Measurements from ENCODE around the gene METTL23.

METTL23 gene

DNA sequence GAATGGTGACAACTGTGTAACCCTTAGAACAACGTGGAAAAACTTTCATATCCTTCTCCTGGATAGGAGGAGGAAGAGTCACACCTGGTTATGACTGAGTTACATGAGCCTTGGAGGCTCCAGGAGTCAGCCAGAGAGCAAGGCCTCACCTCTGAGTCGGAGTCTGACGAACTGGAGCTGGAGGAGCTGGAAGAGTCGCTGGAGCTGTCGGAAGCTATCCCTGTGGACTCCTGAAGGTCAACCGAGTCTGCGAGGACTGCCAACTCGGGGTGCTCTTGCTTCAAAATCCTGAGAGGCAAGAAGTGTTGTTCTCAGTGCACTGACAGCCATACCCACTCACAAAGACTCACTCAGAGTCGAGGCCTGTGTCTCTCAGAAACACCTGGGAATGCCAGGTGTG, 6.4 kb upstream of the METTL23 start:
- Histone ChIP-seq H3K36me3 (ENCODE audit: insufficient read depth, low read length) (peaks cover 73% of the 10 kb centered on the region), H3K4me1 (ENCODE audit: insufficient read depth, low read length, poor library complexity, severe bottlenecking) (peaks cover 50% of the 10 kb centered on the region), H3K4me3 (ENCODE audit: low read length, poor library complexity, severe bottlenecking) (no peak overlapping the region), H3K4me2 (ENCODE audit: low read depth, low read length, poor library complexity, severe bottlenecking) (peak overlapping the region; percentile 20), H3K9ac (ENCODE audit: low read depth, low read length, poor library complexity, severe bottlenecking) (no peak overlapping the region), H3F3A (ENCODE audit: low read depth) (0 out of 2 replicates have a peak, but pooled peaks cover 3% of the 10 kb centered on the region), H3K27me3 (ENCODE audit: insufficient read depth, low read length, poor library complexity, severe bottlenecking) (no peaks in the 10 kb centered on the region), H4K20me1 (ENCODE audit: insufficient read depth, low read length, poor library complexity, severe bottlenecking) (peaks cover 25% of the 10 kb centered on the region), H3K9me3 (ENCODE audit: insufficient read depth, low read depth, low read length) (no peaks in the 10 kb centered on the region), H3K9me2 (replicated peaks; ENCODE audit: low read depth, low read length) (no peaks in the 10 kb centered on the region), H3K79me2 (ENCODE audit: insufficient read depth, low read length) (peaks cover 61% of the 10 kb centered on the region), H2AFZ (ENCODE audit: low read length) (no peak overlapping the region)
- TF ChIP-seq, protein P1, sequence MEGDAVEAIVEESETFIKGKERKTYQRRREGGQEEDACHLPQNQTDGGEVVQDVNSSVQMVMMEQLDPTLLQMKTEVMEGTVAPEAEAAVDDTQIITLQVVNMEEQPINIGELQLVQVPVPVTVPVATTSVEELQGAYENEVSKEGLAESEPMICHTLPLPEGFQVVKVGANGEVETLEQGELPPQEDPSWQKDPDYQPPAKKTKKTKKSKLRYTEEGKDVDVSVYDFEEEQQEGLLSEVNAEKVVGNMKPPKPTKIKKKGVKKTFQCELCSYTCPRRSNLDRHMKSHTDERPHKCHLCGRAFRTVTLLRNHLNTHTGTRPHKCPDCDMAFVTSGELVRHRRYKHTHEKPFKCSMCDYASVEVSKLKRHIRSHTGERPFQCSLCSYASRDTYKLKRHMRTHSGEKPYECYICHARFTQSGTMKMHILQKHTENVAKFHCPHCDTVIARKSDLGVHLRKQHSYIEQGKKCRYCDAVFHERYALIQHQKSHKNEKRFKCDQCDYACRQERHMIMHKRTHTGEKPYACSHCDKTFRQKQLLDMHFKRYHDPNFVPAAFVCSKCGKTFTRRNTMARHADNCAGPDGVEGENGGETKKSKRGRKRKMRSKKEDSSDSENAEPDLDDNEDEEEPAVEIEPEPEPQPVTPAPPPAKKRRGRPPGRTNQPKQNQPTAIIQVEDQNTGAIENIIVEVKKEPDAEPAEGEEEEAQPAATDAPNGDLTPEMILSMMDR (conservative IDR thresholded peaks at IDR 0.05; ENCODE audit: low read length): no peak
- TF ChIP-seq EZH2phosphoT487 (IDR thresholded peaks at IDR 0.05; ENCODE audit: borderline replicate concordance): no peak

- no peaks in the 10 kb centered on the region for H3K9me2 ChIP-seq (replicated peaks; ENCODE audit: low read depth, low read length)
- H4K20me1 ChIP-seq (ENCODE audit: insufficient read depth, low read length, poor library complexity, severe bottlenecking): peaks cover 32% of the 10 kb centered on the region
- H2AFZ ChIP-seq (ENCODE audit: low read length): no peak overlapping the region
- no peaks in the 10 kb centered on the region for H3K9me3 ChIP-seq (ENCODE audit: insufficient read depth, low read depth, low read length)
- H3K79me2 ChIP-seq (ENCODE audit: insufficient read depth, low read length): peaks cover 67% of the 10 kb centered on the region
- no peak overlapping the region for H3K4me3 ChIP-seq (ENCODE audit: low read length, poor library complexity, severe bottlenecking)
- no peaks in the 10 kb centered on the region for H3K27me3 ChIP-seq (ENCODE audit: insufficient read depth, low read length, poor library complexity, severe bottlenecking)
- H3K9ac ChIP-seq (ENCODE audit: low read depth, low read length, poor library complexity, severe bottlenecking): peak overlapping the region; percentile 52
- peaks cover 48% of the 10 kb centered on the region for H3K4me1 ChIP-seq (ENCODE audit: insufficient read depth, low read length, poor library complexity, severe bottlenecking)
- no peak for TF ChIP-seq EZH2phosphoT487 (IDR thresholded peaks at IDR 0.05; ENCODE audit: borderline replicate concordance)
- TF ChIP-seq, protein P1 (conservative IDR thresholded peaks at IDR 0.05; ENCODE audit: low read length): no peak
- H3F3A ChIP-seq (ENCODE audit: low read depth): 0 out of 2 replicates have a peak, but pooled peaks cover 3% of the 10 kb centered on the region
- H3K4me2 ChIP-seq (ENCODE audit: low read depth, low read length, poor library complexity, severe bottlenecking): peak overlapping the region; percentile 48
- peaks cover 68% of the 10 kb centered on the region for H3K36me3 ChIP-seq (ENCODE audit: insufficient read depth, low read length)
Measured at GRCh38 chr17:76720941-76721340, 5.7 kb upstream of the METTL23 start.

DNA sequence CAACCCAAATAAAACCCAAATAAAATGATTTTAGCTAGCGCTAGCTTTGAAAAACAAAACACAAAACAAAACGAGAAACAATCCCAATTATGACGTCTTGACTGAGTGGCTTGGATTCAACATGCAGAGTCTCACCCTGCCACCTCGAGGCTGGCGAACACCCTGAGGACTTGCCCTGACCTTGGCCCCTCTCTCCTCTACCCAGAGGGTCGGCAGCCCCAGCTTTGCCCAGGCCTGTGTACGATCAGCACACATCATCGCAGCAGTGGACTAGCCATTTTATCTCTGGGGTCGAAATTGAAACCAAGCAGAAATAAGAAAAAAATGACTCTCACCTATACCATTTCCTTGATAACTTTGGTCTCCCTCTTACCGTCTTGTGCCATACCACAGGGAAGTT, 5.2 kb upstream of the METTL23 start:
- Histone ChIP-seq H3K9ac (ENCODE audit: low read depth, low read length, poor library complexity, severe bottlenecking) (peak overlapping the region; percentile 52), H4K20me1 (ENCODE audit: insufficient read depth, low read length, poor library complexity, severe bottlenecking) (peaks cover 34% of the 10 kb centered on the region), H3K79me2 (ENCODE audit: insufficient read depth, low read length) (peaks cover 63% of the 10 kb centered on the region), H3K9me3 (ENCODE audit: insufficient read depth, low read depth, low read length) (no peaks in the 10 kb centered on the region), H3K4me1 (ENCODE audit: insufficient read depth, low read length, poor library complexity, severe bottlenecking) (peaks cover 43% of the 10 kb centered on the region), H3K27me3 (ENCODE audit: insufficient read depth, low read length, poor library complexity, severe bottlenecking) (no peaks in the 10 kb centered on the region), H3K9me2 (replicated peaks; ENCODE audit: low read depth, low read length) (no peaks in the 10 kb centered on the region), H3K4me3 (ENCODE audit: low read length, poor library complexity, severe bottlenecking) (no peak overlapping the region), H3K4me2 (ENCODE audit: low read depth, low read length, poor library complexity, severe bottlenecking) (peak overlapping the region; percentile 48), H3K36me3 (ENCODE audit: insufficient read depth, low read length) (peaks cover 63% of the 10 kb centered on the region), H2AFZ (ENCODE audit: low read length) (no peak overlapping the region), H3F3A (ENCODE audit: low read depth) (no peaks in the 10 kb centered on the region)
- TF ChIP-seq, protein P1 (conservative IDR thresholded peaks at IDR 0.05; ENCODE audit: low read length): no peak
- TF ChIP-seq EZH2phosphoT487 (IDR thresholded peaks at IDR 0.05; ENCODE audit: borderline replicate concordance): no peak
